ENCODE measurements around the gene CFAP46.

Gene CFAP46

DNA sequence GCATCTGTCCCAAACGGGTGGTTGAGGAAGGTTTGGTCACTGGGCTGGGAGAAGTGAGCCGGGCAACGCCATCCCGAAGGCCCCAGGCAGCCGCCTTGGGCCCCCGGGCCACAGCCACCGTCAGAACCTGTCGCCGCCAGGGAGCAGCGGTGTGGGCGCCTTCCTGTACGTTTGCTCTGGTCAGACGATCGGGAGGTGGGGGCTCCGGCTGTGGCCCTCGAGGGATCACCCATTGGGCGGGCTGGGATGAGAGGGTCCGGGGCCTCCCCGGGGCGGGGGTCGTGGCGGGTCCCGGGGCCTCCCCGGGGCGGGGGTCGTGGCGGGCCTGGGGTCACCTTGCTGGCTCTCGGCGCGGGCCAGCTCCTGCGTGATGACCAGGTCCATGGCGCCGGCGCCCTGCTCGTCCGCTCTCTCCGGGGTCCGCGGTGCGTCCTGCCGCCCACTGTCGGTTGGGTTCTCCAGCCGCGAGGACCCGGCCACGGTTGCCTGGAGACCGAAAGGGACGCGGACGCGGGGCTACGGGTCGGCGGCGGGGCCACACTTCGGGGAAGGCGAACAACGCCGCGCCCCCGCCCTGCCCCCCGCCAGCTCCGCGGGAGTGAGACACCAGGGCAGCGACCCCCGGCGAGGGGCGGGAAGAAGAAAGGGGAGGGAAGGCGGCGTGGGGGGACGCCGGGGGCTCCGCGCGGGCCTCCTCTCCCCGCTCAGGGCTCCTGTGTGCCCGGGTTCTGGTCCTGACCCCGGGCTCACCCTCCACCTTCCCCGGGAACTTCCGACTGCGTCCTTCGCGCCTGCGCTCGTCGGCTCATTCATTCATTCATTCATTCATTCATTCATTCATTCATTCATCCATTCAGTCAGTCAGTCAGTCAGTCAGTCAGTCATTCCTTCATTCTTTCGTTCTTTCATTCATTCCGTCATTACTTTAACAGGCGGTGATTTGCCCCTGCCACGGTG, at the start of gene CFAP46:
TSS of gene CFAP46 (minus strand) at position 470 of the 957 bp plus-strand sequence. CDS start at position 384, 86 bp downstream.
- no peak for DNase-seq

DNA sequence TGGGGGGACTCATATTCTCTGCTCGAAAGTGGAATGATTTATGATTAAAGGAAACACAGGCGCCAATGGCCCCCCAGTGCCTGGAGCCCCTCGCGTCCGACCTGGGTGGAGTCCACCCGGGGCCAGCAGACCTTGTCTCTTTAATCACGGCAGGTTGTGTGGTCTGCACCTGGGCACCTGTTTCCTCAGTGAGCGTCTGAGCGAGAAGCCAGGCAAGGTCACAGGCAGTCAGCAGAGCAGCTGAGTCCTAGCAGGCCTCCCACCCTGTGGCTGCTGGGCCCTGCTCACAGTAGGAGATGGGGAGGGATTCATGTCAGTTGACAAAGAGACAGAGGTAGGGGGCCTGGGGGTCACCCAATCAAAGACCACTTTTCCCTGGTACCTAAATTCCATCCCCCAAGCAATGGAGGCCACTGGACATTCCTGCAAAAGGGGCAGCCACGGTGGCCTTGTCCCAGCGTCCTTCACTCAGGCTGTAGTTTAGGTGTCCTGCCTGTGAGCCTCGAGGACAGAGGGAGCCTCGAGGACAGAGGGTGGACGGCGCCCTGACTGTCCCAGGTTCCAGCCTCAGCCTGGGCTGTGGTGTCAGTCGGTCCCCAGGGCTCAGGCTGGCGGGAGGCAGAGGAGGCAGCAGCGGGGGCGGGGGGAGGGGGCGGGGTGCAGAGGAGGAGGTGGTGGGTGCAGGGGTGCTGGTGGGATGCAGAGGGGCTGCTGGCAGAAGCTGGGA, 49.5 kb upstream of the CFAP46 start:
- DNase-seq = no peak

GRCh38 chr10:132990684-132991545, 48.5 kb upstream of the CFAP46 start:
- no peak for DNase-seq

DNA sequence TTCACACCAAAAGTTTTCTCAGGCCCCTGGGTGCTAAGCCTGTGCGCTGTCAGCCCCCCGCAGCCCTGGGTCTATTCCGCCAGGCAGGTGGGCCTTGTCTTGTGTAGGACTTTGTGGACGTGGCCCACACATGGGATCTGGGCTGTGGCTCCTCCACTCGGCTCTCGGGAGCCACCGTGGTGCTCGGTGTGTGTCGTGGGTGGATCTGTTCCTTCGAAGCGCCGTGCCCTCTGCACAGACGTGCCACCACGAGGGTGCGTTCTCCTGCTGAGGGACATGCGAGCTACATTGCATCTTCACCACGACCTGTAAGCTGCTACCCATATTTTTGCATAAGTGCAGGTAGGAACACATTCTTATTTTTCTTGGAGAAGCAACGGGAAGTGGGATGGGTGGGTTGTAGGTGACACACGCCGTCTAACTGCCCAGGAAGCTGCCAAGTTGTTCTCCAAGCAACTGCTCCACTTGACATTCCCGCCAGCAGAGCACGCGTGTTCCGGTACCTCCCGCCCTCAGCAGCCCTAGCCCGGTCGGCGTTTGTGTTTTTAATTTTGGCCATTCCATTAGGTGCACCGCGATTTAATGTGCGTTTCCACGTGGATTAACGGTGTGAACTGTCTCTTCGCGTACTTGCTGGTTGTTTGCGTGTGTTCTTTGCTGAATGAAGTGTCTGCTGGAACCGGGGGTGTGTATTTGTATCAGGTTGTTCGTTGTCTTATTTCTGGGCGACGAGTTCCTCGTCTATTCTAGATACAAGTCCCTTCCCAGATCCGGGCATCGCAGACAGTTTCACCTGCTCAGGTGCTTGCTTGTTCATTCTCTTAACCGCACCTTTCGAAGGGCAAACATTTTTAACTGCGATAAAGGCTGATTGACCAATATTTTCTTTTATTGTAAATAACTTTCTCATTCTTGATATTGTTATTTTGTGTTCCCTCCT, 47.4 kb upstream of the CFAP46 start:
- DNase-seq = no peak

- DNase-seq = no peak
Observed at GRCh38 chr10:132988988-132989387, 46.6 kb upstream of the CFAP46 start.

- no peak for DNase-seq
Observed at GRCh38 chr10:132987671-132988571, 45.6 kb upstream of the CFAP46 start.

- no peak for DNase-seq
Observed at GRCh38 chr10:132986978-132987377, 44.6 kb upstream of the CFAP46 start.

GRCh38 chr10:132986576-132986975, 44.2 kb upstream of the CFAP46 start:
- DNase-seq = no peak

DNA sequence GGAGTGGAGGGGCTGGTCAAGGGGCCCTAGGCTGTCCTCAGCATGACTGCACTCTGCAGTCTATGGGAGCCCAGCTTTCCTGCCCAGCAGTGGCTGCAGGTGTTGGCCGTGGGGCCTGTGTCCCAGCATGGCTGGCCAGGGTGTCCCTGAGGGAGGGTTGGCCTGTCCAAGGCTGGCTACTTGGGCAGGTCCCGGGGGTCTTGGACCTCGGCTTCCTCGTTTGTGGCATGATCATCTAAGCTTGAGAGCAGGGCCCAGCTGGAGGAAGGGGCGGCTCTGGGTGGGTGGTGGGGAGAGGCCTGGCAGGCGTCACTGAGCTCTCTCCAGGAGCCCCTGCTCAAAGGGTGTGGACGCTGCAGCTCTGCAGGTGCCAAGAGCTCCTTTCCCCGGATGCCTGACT, 43.7 kb upstream of the CFAP46 start:
- no peak for DNase-seq

- no peak for DNase-seq
Observed at GRCh38 chr10:132985546-132985900, 43.2 kb upstream of the CFAP46 start.

GRCh38 chr10:132984801-132985545, 42.6 kb upstream of the CFAP46 start:
- DNase-seq = no peak

DNA sequence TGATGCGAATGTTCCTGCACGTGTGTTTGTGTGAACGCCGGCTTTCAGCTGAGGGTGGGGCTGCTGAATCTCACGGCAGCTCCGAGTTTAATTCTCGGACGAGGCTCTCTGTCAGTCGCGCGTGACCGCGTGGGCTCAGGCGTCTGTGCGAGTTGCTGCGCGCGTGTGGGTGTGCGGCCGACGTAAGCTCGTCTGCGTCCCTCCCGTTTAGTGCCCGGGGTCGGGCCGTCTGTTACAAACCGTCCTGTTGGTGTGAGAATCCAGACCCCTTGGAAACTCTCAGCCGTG, 41.6 kb upstream of the CFAP46 start:
- no peak for DNase-seq

GRCh38 chr10:132983252-132984007, 41.1 kb upstream of the CFAP46 start:
- no peak for DNase-seq

DNA sequence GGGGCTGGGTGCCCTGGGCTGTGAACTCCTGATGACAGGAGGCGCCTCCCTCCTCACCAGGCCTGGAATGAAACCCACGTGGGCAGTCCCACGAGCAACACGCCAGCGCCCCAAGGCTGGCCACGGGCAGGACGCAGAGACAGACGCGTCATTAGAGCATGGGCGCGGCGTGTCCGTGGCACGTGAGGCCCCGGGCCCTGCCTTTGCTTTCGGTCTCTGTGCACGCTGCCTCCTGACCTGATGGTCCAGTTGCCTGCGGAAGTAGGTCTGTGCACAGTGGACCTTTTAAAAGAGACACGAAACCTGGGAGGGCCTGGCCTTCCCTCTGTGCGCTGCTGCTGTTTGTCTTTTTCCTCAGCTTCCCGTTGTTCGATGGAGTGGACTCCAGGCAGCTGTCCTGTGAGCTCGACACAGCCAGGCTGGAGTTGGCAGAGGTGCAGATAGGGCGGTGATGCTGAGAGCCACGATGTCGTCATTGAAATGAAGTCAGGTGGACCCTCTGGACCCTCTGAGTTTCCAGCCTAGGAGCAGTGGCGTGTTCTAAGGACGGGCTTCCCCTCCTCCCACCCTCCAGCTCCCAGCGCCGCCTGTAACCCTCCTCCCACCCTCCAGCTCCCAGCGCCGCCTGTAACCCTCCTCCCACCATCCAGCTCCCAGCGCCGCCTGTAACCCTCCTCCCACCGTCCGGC, 40.1 kb upstream of the CFAP46 start:
- DNase-seq = no peak

GRCh38 chr10:132981746-132982145, 39.4 kb upstream of the CFAP46 start:
- DNase-seq = no peak

GRCh38 chr10:132981173-132981555, 38.8 kb upstream of the CFAP46 start:
- no peak for DNase-seq

GRCh38 chr10:132980426-132981172, 38.2 kb upstream of the CFAP46 start:
- no peak for DNase-seq

Measured in activated gamma-delta T cell treated with Interleukin-2 at 50 U/mL for 16 hours (primary cell).